ENCODE data around the gene KIAA0232.

- TF ChIP-seq POLR2A (IDR thresholded peaks at IDR 0.05; ENCODE audit: low read depth, low read length) (no peak), POLR2AphosphoS5 (IDR thresholded peaks at IDR 0.05; ENCODE audit: low read depth, low read length) (no peak), TAF1 (IDR thresholded peaks at IDR 0.05; ENCODE audit: borderline replicate concordance, low read depth, low read length) (no peak)
Observed at GRCh38 chr4:6878451-6879059, 96.0 kb downstream of the KIAA0232 start.
